Mucosa of descending colon (tissue), 3 donors: ENCODE data around the gene RBP3. TPM values are rescaled to one million over a fixed set of nuclear protein-coding genes. Genes with fewer than 3 reads are reported as not detected.

Experiments used
- ATAC-seq: fragments of 200-7000 bp; cut with Tn5 transposase; one replicate; pipeline ENCODE4 v1.9.1; 2020; ENCODE audit warnings: mild to moderate bottlenecking, moderate library complexity
- DNase-seq, 3 donors: peaks; one replicate each; pipeline ENCODE4 v3.0.0-alpha.2; 2020
- H3K36me3 ChIP-seq: fragments of 200-600 bp; one replicate; pipeline ENCODE4 v1.8.0; 2021; ENCODE audit warnings: low read depth, mild to moderate bottlenecking
- H3K4me1 ChIP-seq: fragments of 200-600 bp; one replicate; pipeline ENCODE4 v1.8.0; 2021; ENCODE audit warnings: low read depth, mild to moderate bottlenecking
- H3K4me3 ChIP-seq: fragments of 200-600 bp; one replicate; pipeline ENCODE4 v1.8.0; 2021; ENCODE audit warnings: mild to moderate bottlenecking
- H3K9me3 ChIP-seq: fragments of 200-600 bp; one replicate; pipeline ENCODE4 v1.8.0; 2021; ENCODE audit warnings: mild to moderate bottlenecking
- intact Hi-C, 2 donors: fragments of 100-400 bp; cut with DNase I in 1 of 2; cut with micrococcal nuclease in 1 of 2; formaldehyde crosslinking; loops; one replicate each; pipeline versions ENCODE4 v1.11.0 to v1.11.1; 2022; cut with DNase I, micrococcal nuclease
- total RNA-seq, 3 donors: library from RNA; stranded (reverse); fragmentation: NEBNext Ultra II Directional in 2 of 3; extraction: Animal tissue kit (Norgen Biotek cat#: 25700) in 2 of 3; gene quantifications; one replicate each; pipeline versions ENCODE4 v1.2.1 to v1.2.4, GENCODE V29; 2021 to 2023
- TF ChIP-seq, protein P1 (sequence below): fragments of 200-600 bp; IDR thresholded peaks from one replicate; pipeline ENCODE4 v1.8.0; 2022; ENCODE audit warnings: antibody characterized with exemption, mild to moderate bottlenecking
- donor health status: DM: no; HTN: no; CAD: no; lungs with moderate emphysema.
- donor health status: DM: no; HTN: no; CAD: no.
- donor health status: DM: no; HTN: yes; CAD: no.

RBP3 gene
- total RNA-seq, 3 donors from 2014 or later, result not detected

DNA sequence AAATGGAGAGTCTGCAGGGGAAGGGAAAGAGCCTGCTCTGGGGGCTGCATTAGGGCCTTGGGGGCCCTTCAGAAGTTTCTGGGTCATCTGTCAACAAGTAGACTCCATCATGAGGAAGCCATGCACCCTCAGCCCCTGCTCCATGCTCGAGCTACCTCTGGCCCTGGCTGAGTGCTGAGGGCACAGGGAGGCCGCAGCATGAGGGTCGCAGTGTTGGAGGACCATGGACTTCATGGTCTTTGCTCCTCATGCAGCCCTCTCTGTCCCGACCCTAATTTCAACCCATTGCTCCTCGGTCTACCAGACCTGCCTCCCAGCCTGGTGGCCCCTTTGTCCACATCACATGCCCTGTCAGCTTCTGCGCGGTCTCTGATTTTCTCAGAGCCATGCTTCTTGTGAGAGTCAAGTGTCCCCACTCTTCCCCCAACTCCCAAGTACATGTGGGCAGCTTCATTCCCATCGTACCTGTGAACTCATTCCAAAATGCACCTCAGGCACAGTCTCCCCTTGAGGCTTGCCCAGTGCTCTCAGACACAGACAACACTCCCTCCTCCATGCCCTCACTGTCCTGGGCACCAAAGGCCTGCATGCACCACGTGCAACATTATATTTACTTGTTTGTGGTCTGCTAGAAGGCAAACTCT lies 21.2 kb downstream of the RBP3 start:
- H3K36me3 ChIP-seq, result no peaks in the 10 kb centered on the region
- ATAC-seq (no peak), DNase-seq (no peak)
- H3K4me1 ChIP-seq, result no peaks in the 10 kb centered on the region
- intact Hi-C loops, result no loop called here
- no peaks in the 10 kb centered on the region for H3K9me3 ChIP-seq
- TF ChIP-seq, protein P1, sequence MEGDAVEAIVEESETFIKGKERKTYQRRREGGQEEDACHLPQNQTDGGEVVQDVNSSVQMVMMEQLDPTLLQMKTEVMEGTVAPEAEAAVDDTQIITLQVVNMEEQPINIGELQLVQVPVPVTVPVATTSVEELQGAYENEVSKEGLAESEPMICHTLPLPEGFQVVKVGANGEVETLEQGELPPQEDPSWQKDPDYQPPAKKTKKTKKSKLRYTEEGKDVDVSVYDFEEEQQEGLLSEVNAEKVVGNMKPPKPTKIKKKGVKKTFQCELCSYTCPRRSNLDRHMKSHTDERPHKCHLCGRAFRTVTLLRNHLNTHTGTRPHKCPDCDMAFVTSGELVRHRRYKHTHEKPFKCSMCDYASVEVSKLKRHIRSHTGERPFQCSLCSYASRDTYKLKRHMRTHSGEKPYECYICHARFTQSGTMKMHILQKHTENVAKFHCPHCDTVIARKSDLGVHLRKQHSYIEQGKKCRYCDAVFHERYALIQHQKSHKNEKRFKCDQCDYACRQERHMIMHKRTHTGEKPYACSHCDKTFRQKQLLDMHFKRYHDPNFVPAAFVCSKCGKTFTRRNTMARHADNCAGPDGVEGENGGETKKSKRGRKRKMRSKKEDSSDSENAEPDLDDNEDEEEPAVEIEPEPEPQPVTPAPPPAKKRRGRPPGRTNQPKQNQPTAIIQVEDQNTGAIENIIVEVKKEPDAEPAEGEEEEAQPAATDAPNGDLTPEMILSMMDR, result no peak
- no peak overlapping the region for H3K4me3 ChIP-seq

GRCh38 chr10:47370015-47370767 lies 22.0 kb downstream of the RBP3 start:
- DNase-seq (no peak), ATAC-seq (no peak)
- Histone ChIP-seq H3K36me3 (no peaks in the 10 kb centered on the region), H3K4me1 (no peaks in the 10 kb centered on the region), H3K4me3 (no peak overlapping the region), H3K9me3 (no peaks in the 10 kb centered on the region)
- TF ChIP-seq, protein P1, result no peak
- intact Hi-C loops, result no loop called here

- TF ChIP-seq, protein P1, result no peak
These were observed 22.7 kb downstream of the RBP3 start for GRCh38 chr10:47370878-47371277.

GRCh38 chr10:47371629-47372485 lies 23.7 kb downstream of the RBP3 start:
- H3K36me3 ChIP-seq, result no peaks in the 10 kb centered on the region
- ATAC-seq (no peak), DNase-seq (no peak)
- H3K9me3 ChIP-seq, result no peaks in the 10 kb centered on the region
- H3K4me3 ChIP-seq, result no peak overlapping the region
- H3K4me1 ChIP-seq, result no peaks in the 10 kb centered on the region
- intact Hi-C loops, result no loop called here
- TF ChIP-seq, protein P1, result no peak

More at GRCh38 chr10:47370878-47371277, 22.7 kb downstream of the RBP3 start:
- intact Hi-C loops, result no loop called here
- no peaks in the 10 kb centered on the region for H3K4me1 ChIP-seq
- no peak overlapping the region for H3K4me3 ChIP-seq
- no peaks in the 10 kb centered on the region for H3K9me3 ChIP-seq
- DNase-seq (no peak), ATAC-seq (no peak)
- no peaks in the 10 kb centered on the region for H3K36me3 ChIP-seq

GRCh38 chr10:47372726-47373125 lies 24.6 kb downstream of the RBP3 start:
- ATAC-seq, result no peak
- H3K9me3 ChIP-seq, result no peaks in the 10 kb centered on the region
- no peaks in the 10 kb centered on the region for H3K36me3 ChIP-seq
- intact Hi-C loops, result no loop called here
- TF ChIP-seq, protein P1, result no peak
- H3K4me1 ChIP-seq, result no peaks in the 10 kb centered on the region
- H3K4me3 ChIP-seq, result no peak overlapping the region
- DNase-seq, result no peak
